Lower leg skin (tissue), 4 donors: ENCODE measurements around the gene WDR43. TPM values are rescaled to one million over a fixed set of nuclear protein-coding genes. Genes with fewer than 3 reads are reported as not detected.

ENCODE experiments used
- DNase-seq, 2 donors: peaks; one replicate each; pipeline ENCODE4 v3.0.0-alpha.2; 2019; ENCODE audit warnings: low spot score in 2 of 2
- H3K4me3 ChIP-seq: fragments of 200-600 bp; sonication (generic); 2 replicates; pipeline ENCODE4 v1.5.1; 2017; ENCODE audit warnings: mild to moderate bottlenecking, low read depth; ENCODE audit not compliant: poor library complexity, severe bottlenecking
- CTCF ChIP-seq, 3 donors: fragments of 450-650 bp; IDR thresholded peaks; one replicate each; pipeline ENCODE4 v1.5.1; 2016; ENCODE audit warnings: antibody characterized with exemption in 3 of 3, mild to moderate bottlenecking in 3 of 3, moderate library complexity in 2 of 3
- POLR2A ChIP-seq, 2 donors: fragments of 450-650 bp; IDR thresholded peaks; one replicate each; pipeline ENCODE4 v1.6.1; 2016 to 2017; ENCODE audit warnings: antibody characterized with exemption in 2 of 2, mild to moderate bottlenecking in 1 of 2, moderate library complexity in 1 of 2
- WGBS, 2 donors: methylation state at CpG; one replicate each; pipeline ENCODE4 v1.1.5; 2018; 5-methylcytosine and 5-hydroxymethylcytosine counted together
- intact Hi-C: fragments of 100-400 bp; cut with DNase I; formaldehyde crosslinking; loops from one replicate; pipeline ENCODE4 v1.15.0; 2023; ENCODE audit warnings: low total_unique reads
- total RNA-seq, 4 donors: library from RNA; depleted of rRNA; stranded (reverse); fragments of >200 nt; gene quantifications; one replicate each; pipeline ENCODE4 v1.1.0, GENCODE V29; 2016

WDR43 gene
- total RNA-seq, 4 donors from 2014 or later = 40.8 to 65.5 (median 43.2) TPM

GRCh38 chr2:28991021-28991420, 96.6 kb downstream of the WDR43 start:
- no peak overlapping the region for H3K4me3 ChIP-seq
- WGBS, 2 donors = 41 to 49% methylated on average over 4 of the region's 4 CpGs

GRCh38 chr2:28991460-28991859, 97.0 kb downstream of the WDR43 start:
- intact Hi-C loops = no loop called here
- no peak for DNase-seq
- H3K4me3 ChIP-seq = no peak overlapping the region
- no peak for TF ChIP-seq CTCF (IDR thresholded peaks at IDR 0.05)
- TF ChIP-seq POLR2A (IDR thresholded peaks at IDR 0.05) = no peak
- 59 to 60% methylated on average over 5 to 9 of the region's 9 CpGs for WGBS, 2 donors

More at GRCh38 chr2:28991021-28991420, 96.6 kb downstream of the WDR43 start:
- DNase-seq = no peak
- intact Hi-C loops = no loop called here
- TF ChIP-seq POLR2A (IDR thresholded peaks at IDR 0.05) (no peak), CTCF (IDR thresholded peaks at IDR 0.05) (no peak)

- intact Hi-C loops = no loop called here
- WGBS, 2 donors = 42 to 57% methylated on average over 6 of the region's 6 CpGs
- H3K4me3 ChIP-seq = no peak overlapping the region
- no peak for DNase-seq
- TF ChIP-seq POLR2A (IDR thresholded peaks at IDR 0.05) = no peak
These were observed 98.9 kb downstream of the WDR43 start for GRCh38 chr2:28993206-28993960.

- no peak for DNase-seq
- TF ChIP-seq CTCF (IDR thresholded peaks at IDR 0.05) (no peak), POLR2A (IDR thresholded peaks at IDR 0.05) (no peak)
- WGBS, 2 donors = 90 to 95% methylated on average over 10 of the region's 10 CpGs
- intact Hi-C loops = no loop called here
- no peak overlapping the region for H3K4me3 ChIP-seq
These were observed 99.6 kb downstream of the WDR43 start for GRCh38 chr2:28994074-28994473.

GRCh38 chr2:28994679-28995078, 100.2 kb downstream of the WDR43 start:
- 82 to 90% methylated on average over 7 of the region's 7 CpGs for WGBS, 2 donors
- no peak for DNase-seq
- intact Hi-C loops = no loop called here
- TF ChIP-seq CTCF (IDR thresholded peaks at IDR 0.05) (no peak), POLR2A (IDR thresholded peaks at IDR 0.05) (no peak)
- no peak overlapping the region for H3K4me3 ChIP-seq

- H3K4me3 ChIP-seq = no peak overlapping the region
- WGBS, 2 donors = 69 to 71% methylated on average over 6 of the region's 6 CpGs
- intact Hi-C loops = no loop called here
- DNase-seq = no peak
- TF ChIP-seq POLR2A (IDR thresholded peaks at IDR 0.05) = no peak
- no peak for TF ChIP-seq CTCF (IDR thresholded peaks at IDR 0.05)
These were observed 101.6 kb downstream of the WDR43 start for GRCh38 chr2:28995765-28996750.
